ENCODE data around the gene PLPP7. TPM values are rescaled to one million over a fixed set of nuclear protein-coding genes. Genes with fewer than 3 reads are reported as not detected.
A peak's percentile ranks its signal among the peaks of the same experiment; 100 is the strongest.

Gene PLPP7
- total and polyA plus RNA-seq, 5 donors, result 96.3 to 160 (median 109) TPM

DNA sequence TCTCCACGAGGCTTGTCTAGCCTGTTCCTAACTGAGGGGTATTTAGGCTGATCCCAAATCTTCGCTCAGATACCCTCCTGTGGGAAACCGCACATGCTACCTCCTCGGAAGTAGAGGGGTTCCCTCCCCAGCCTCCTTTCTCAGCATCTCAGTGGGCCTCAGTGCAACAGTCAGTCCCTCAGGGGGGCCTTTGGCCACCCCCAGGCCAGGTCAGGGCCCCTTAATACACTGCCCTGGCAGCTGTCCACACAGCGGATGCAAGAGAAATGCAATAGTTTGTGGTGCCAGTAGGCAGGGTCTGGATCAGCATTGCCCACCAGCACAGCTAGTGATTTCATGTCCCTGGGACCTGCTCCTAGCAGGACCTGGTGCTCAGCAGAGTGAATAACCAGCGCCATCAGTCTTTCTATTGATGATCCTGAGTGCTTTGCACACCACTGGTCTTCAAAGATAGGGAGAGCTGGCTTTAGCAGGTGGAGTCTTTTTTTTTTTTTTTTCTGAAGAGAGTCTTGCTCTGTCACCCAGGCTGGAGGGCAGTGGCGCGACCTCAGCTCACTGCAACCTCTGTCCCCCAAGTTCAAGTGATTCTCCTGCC, 7.5 kb downstream of the PLPP7 start:
- ATAC-seq (no peak), DNase-seq (peak in 1 of 3 donors; percentile 30)
- WGBS, result 76% methylated on average over 8 of the region's 8 CpGs
- peak overlapping the region; percentile 94 for H3K27ac ChIP-seq (ENCODE audit: low read length)
- H3K4me3 ChIP-seq (ENCODE audit: low read length), result no peak overlapping the region
- no peaks in the 10 kb centered on the region for H3K27me3 ChIP-seq (ENCODE audit: control insufficient read depth, insufficient read depth)
- H3K4me1 ChIP-seq (ENCODE audit: control insufficient read depth, insufficient read depth, low read length), result peaks cover 8% of the 10 kb centered on the region
- intact Hi-C loops (cut with DNase I), result no loop called here
- H3K9me3 ChIP-seq (ENCODE audit: control insufficient read depth, low read length), result no peaks in the 10 kb centered on the region

DNA sequence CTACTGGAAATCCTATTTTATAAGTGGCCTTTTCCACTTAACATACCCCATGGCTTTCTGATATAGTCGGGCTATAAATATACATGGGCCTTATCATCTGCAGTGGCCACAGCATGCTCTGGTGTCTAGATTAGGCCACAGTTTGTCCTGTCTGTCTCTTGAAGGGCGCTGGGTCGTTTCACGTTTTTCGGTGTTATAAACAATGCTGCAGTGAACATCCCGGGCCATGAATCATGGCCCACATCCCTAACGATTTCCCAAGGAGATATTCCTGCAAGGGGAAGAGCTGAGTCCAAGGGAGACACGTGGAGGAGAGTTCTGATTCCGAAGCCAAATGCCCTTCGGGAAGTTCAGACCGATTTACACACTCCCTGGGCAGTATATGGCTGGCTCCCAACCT, 8.4 kb downstream of the PLPP7 start:
- Histone ChIP-seq H3K4me1 (ENCODE audit: control insufficient read depth, insufficient read depth, low read length) (peaks cover 11% of the 10 kb centered on the region), H3K27me3 (ENCODE audit: control insufficient read depth, insufficient read depth) (no peaks in the 10 kb centered on the region), H3K9me3 (ENCODE audit: control insufficient read depth, low read length) (no peaks in the 10 kb centered on the region), H3K27ac (ENCODE audit: low read length) (peak overlapping the region; percentile 74), H3K4me3 (ENCODE audit: low read length) (no peak overlapping the region)
- intact Hi-C loops (cut with DNase I), result no loop called here
- DNase-seq (no peak), ATAC-seq (peak; percentile 46 to 53)
- WGBS, result 37% methylated on average over 11 of the region's 11 CpGs

DNA sequence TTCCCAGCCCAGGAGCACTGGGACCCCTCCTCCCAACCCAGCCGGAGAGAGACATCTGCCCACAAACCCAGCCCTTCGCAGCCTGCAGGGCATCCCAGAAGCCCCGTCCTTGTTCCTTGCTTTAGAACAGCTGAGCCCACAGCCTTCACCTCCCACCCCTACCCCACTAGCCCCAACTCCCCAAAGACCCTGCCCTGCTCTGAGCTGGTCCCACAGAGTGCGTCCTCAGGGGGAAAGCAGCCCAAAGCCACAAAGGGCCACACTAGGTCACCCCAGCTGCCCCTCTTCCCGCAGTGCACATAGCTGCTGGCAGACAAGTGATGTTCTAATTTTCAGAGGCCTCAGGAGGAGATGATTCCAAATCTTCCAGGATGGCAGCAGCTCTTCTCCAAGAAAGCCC, 8.8 kb downstream of the PLPP7 start:
- H3K4me3 ChIP-seq (ENCODE audit: low read length), result no peak overlapping the region
- H3K4me1 ChIP-seq (ENCODE audit: control insufficient read depth, insufficient read depth, low read length), result peaks cover 11% of the 10 kb centered on the region
- H3K27me3 ChIP-seq (ENCODE audit: control insufficient read depth, insufficient read depth), result no peaks in the 10 kb centered on the region
- 71% methylated on average over 5 of the region's 5 CpGs for WGBS
- peak in 2 of 3 donors; percentile 13 to 46 for DNase-seq
- H3K27ac ChIP-seq (ENCODE audit: low read length), result peak overlapping the region; percentile 74
- peak; percentile 2 to 3 for ATAC-seq
- no peaks in the 10 kb centered on the region for H3K9me3 ChIP-seq (ENCODE audit: control insufficient read depth, low read length)
- intact Hi-C loops (cut with DNase I), result no loop called here

DNA sequence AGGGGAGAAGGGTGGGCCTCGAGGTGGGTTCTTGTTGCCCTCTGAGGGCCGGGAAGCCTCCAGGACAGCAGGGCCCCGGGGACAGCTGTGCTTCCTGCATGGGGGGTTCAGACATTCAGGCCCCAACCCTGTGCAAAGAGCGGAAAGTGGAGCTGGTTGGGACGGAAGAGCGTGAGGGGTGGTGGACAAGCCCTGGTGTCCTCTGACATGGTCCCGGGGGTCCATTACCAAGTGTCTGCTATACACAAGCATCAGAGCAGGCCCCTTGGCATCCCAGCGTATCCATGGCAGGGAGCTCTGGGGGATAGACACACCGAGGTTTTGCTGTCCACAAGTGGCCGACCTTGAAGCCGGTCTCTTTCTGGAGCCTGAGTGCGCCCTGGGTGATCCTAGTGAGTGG, 9.3 kb downstream of the PLPP7 start:
- DNase-seq (peak in 1 of 3 donors; percentile 17), ATAC-seq (no peak)
- Histone ChIP-seq H3K9me3 (ENCODE audit: control insufficient read depth, low read length) (no peaks in the 10 kb centered on the region), H3K27ac (ENCODE audit: low read length) (peak overlapping the region; percentile 74), H3K4me1 (ENCODE audit: control insufficient read depth, insufficient read depth, low read length) (peaks cover 11% of the 10 kb centered on the region), H3K27me3 (ENCODE audit: control insufficient read depth, insufficient read depth) (no peaks in the 10 kb centered on the region), H3K4me3 (ENCODE audit: low read length) (no peak overlapping the region)
- intact Hi-C loops (cut with DNase I), result no loop called here
- 91% methylated on average over 12 of the region's 12 CpGs for WGBS

DNA sequence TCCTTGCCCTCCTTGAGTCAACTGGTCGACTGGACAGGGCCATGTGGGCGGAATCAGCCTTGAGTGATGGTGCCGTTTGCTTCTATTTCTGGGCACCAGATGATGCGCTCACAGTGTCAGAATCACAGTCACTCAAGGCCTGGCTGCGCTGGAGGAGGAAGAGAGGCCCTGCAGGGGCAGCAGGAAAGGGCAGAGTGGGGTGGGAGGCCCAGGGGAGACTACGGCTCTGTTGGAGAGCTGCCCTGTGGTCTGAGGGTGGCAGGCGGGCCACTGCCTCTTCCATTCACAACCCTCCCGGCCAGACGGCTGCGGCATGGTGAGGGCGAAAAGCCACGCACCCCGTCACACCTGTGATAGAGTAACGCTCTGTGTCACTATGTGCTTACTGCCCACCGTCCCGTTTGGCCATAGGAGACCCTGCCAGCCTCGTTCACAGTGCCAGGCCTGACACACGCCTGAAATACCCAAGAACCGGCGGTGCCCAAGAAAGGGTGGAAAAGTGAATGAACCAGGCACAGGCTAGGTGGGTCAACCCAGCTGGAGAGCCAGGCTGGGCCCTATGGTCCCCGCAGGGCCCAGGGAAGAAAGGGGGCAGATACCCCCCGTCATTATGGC, 9.9 kb downstream of the PLPP7 start:
- ATAC-seq, result peak; percentile 46 to 72

DNA sequence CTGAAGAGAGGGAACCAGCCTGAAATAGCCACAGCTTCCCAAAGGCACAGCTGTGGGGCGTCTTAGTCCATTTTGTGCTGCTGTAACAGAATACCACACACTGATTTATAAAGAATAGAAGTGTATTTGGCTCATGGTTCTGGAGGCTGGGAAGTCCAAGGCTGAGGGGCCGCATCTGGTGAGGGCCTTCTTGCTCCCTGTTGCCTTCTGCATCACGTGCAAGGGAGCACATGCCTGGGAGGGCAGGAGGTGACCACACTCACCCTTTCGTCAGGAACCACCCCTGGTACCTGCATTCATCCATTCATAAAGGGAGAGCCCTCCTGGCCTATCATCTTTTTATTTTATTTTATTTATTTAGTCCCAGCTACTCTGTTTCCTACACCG, 10.4 kb downstream of the PLPP7 start:
- H3K27ac ChIP-seq (ENCODE audit: low read length), result peak overlapping the region; percentile 74
- DNase-seq (no peak), ATAC-seq (no peak)
- no peaks in the 10 kb centered on the region for H3K27me3 ChIP-seq (ENCODE audit: control insufficient read depth, insufficient read depth)
- no peaks in the 10 kb centered on the region for H3K9me3 ChIP-seq (ENCODE audit: control insufficient read depth, low read length)
- intact Hi-C loops (cut with DNase I), result no loop called here
- WGBS, result 67% methylated on average over 5 of the region's 5 CpGs
- peaks cover 11% of the 10 kb centered on the region for H3K4me1 ChIP-seq (ENCODE audit: control insufficient read depth, insufficient read depth, low read length)
- no peak overlapping the region for H3K4me3 ChIP-seq (ENCODE audit: low read length)

More for the DNA sequence above, 9.9 kb downstream of the PLPP7 start:
- no peaks in the 10 kb centered on the region for H3K9me3 ChIP-seq (ENCODE audit: control insufficient read depth, low read length)
- peak; percentile 49 to 82 (median 71) for DNase-seq
- intact Hi-C loops (cut with DNase I), result no loop called here
- H3K27ac ChIP-seq (ENCODE audit: low read length), result peak overlapping the region; percentile 74
- WGBS, result 60% methylated on average over 22 of the region's 22 CpGs
- H3K4me1 ChIP-seq (ENCODE audit: control insufficient read depth, insufficient read depth, low read length), result peaks cover 11% of the 10 kb centered on the region
- no peaks in the 10 kb centered on the region for H3K27me3 ChIP-seq (ENCODE audit: control insufficient read depth, insufficient read depth)
- no peak overlapping the region for H3K4me3 ChIP-seq (ENCODE audit: low read length)

DNA sequence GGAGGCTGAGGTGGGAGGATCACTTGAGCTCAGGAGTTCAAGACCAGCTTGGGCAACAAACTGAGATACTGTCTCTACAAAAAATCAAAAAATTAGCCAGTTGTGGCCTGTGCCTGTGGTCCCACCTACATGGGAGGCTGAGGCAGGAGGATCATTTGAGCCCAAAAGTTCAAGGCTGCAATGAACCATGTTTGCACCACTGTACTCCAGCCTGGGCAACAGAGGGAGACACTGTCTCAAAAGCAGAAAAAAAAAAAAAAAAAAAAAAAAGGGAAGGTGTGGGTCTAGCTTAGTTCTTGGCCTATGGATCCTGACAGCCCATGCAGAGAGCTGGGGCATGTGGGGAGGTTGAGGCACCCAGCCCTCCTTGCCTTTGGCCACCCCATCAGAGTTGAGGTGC, 10.9 kb downstream of the PLPP7 start:
- H3K27ac ChIP-seq (ENCODE audit: low read length), result peak overlapping the region; percentile 31
- intact Hi-C loops (cut with DNase I), result no loop called here
- no peak for DNase-seq
- H3K27me3 ChIP-seq (ENCODE audit: control insufficient read depth, insufficient read depth), result no peaks in the 10 kb centered on the region
- ATAC-seq, result no peak
- no peaks in the 10 kb centered on the region for H3K9me3 ChIP-seq (ENCODE audit: control insufficient read depth, low read length)
- H3K4me3 ChIP-seq (ENCODE audit: low read length), result no peak overlapping the region
- peaks cover 11% of the 10 kb centered on the region for H3K4me1 ChIP-seq (ENCODE audit: control insufficient read depth, insufficient read depth, low read length)

DNA sequence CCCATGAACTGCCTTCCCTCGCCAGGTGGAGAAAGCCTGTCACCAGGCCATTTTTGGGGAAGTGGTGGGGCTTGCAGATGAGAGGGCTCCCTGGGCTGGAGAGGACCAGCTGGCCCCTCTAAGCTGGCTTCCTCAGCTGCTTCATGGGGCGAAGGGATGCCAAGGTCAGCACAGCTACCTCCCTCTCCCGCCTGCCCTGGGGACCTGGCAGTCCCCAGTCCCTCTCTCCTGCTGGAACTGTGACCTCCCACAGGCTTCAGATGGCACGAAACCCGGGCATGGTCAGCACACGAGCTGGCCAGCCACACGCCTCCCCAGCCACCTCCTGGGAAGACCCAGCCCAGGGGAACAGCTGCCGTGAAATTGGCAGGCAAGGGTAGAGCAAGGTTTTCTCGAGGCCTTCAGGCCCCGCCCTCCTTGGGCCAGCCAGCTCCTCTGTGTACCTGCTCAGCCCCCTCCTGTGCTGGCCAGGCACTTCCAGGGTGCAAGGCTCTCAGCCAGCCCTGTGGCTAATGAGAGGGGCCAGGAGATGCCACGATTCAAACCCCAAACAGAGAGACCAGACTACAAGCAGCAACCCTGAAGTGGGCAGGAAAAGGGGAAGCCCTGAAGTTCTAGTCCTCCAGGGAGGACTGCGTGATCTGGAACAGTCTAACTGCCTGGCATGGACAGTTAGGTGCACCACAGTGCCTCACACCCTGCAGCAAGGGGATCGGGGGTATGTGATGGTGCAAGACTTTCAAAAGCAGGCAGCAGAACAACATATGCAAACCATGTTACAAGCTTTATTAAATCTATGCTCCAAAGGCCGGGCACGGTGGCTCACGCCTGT, 12.9 kb downstream of the PLPP7 start:
- intact Hi-C loops (cut with DNase I), result no loop called here
- no peaks in the 10 kb centered on the region for H3K9me3 ChIP-seq (ENCODE audit: control insufficient read depth, low read length)
- 65% methylated on average over 16 of the region's 16 CpGs for WGBS
- DNase-seq (peak in 2 of 3 donors; percentile 10 to 72), ATAC-seq (peak; percentile 9 to 38)
- no peak overlapping the region for H3K4me3 ChIP-seq (ENCODE audit: low read length)
- H3K4me1 ChIP-seq (ENCODE audit: control insufficient read depth, insufficient read depth, low read length), result peaks cover 11% of the 10 kb centered on the region
- no peaks in the 10 kb centered on the region for H3K27me3 ChIP-seq (ENCODE audit: control insufficient read depth, insufficient read depth)
- H3K27ac ChIP-seq (ENCODE audit: low read length), result peak overlapping the region; percentile 90

DNA sequence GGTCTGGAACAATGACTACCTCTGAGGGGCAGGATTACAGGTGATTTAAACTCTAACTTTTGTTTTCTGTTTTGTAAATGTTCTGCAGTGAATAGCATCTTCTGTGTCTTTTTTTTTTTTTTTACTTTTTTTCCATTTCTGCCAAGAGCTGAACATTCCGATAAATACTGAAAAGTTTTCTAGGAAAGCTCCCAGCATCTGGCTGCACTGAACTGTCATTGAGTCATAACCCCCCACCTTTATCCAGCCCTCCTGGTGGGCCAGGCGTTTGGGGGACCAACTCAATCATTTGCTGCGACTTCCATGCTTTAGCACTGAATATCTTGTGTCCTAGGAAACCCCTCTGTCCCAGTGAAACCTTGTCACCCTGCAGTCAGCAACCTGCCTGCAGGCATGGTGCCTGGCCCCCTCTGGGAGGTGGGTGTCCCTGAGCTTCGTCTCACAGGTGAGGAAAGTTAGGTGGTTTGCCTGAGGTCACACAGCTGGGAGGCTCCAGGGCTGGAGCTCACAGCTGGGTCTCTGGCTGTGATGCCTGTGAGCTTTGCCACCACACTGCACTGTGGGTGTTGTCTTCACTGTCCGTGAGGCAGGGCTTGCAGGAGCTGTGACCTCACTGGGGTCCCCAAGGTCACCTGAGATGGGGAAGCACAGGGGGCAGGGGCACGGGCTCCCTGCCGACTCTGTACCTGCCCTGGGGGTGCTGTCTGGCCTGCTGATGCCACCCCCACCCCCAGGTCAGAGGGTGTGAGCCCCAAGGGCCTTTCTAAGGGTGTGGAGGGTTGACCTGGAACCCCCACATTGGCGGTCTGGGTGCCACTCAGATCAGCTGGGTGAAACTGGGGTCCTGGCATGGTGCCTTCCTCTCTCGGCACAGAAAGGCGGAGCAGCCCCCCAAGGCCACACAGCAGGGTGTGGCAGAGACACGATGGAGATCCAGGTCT, 14.1 kb downstream of the PLPP7 start:
- no peaks in the 10 kb centered on the region for H3K27me3 ChIP-seq (ENCODE audit: control insufficient read depth, insufficient read depth)
- intact Hi-C loops (cut with DNase I), result no loop called here
- no peaks in the 10 kb centered on the region for H3K9me3 ChIP-seq (ENCODE audit: control insufficient read depth, low read length)
- 74% methylated on average over 11 of the region's 11 CpGs for WGBS
- H3K4me3 ChIP-seq (ENCODE audit: low read length), result no peak overlapping the region
- peak overlapping the region; percentile 34 for H3K27ac ChIP-seq (ENCODE audit: low read length)
- DNase-seq (peak in 2 of 3 donors; percentile 10 to 32), ATAC-seq (no peak)
- peaks cover 8% of the 10 kb centered on the region for H3K4me1 ChIP-seq (ENCODE audit: control insufficient read depth, insufficient read depth, low read length)

DNA sequence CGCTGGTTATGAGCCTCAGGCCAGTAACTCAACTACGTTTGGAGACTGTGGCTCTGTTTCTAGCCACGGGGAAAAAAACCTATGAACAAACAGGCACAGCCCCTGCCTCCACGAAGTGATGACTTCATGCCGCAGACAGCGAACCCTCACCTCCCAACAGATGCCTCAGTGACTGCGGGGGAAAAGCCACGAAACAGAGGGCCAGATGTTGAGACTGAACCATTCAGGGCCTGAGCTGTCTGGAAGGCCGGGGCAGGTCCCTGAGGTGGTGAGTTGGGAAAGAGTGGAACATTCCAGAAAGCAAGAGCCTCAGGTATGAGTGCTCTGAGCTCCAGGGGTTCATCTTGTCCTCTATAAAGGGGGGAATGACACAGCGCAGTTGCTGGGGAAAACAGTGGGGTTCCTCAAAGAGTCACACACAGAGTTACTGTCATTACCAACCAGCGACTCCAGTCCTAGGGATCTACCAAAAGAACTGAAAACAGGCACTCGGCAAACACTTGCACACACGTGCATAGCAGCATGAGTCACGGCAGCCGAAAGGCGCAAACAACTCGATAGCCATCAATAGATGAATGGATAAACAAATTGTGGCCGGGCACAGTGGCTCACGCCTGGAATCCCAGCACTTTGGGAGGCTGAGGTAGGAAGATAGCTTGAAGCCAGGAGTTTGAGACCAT, 15.3 kb downstream of the PLPP7 start:
- no peak overlapping the region for H3K4me3 ChIP-seq (ENCODE audit: low read length)
- H3K27ac ChIP-seq (ENCODE audit: low read length), result no peak overlapping the region
- WGBS, result 77% methylated on average over 19 of the region's 19 CpGs
- intact Hi-C loops (cut with DNase I), result no loop called here
- no peaks in the 10 kb centered on the region for H3K27me3 ChIP-seq (ENCODE audit: control insufficient read depth, insufficient read depth)
- DNase-seq (no peak), ATAC-seq (no peak)
- no peaks in the 10 kb centered on the region for H3K9me3 ChIP-seq (ENCODE audit: control insufficient read depth, low read length)
- H3K4me1 ChIP-seq (ENCODE audit: control insufficient read depth, insufficient read depth, low read length), result peaks cover 6% of the 10 kb centered on the region
